CD4-positive, alpha-beta T cell treated with Interleukin-17A for 4 hours (primary cell): Measurements from ENCODE around the gene PPIL1.

Experiments
- DNase-seq: peaks from one replicate; pipeline ENCODE4 v3.0.0-alpha.2; 2020; ENCODE audit warnings: mixed read lengths

The PPIL1 gene

GRCh38 chr6:36888654-36889481, 14.3 kb upstream of the PPIL1 start:
- DNase-seq: no peak

GRCh38 chr6:36888115-36888643, 13.6 kb upstream of the PPIL1 start:
- DNase-seq: no peak

DNA sequence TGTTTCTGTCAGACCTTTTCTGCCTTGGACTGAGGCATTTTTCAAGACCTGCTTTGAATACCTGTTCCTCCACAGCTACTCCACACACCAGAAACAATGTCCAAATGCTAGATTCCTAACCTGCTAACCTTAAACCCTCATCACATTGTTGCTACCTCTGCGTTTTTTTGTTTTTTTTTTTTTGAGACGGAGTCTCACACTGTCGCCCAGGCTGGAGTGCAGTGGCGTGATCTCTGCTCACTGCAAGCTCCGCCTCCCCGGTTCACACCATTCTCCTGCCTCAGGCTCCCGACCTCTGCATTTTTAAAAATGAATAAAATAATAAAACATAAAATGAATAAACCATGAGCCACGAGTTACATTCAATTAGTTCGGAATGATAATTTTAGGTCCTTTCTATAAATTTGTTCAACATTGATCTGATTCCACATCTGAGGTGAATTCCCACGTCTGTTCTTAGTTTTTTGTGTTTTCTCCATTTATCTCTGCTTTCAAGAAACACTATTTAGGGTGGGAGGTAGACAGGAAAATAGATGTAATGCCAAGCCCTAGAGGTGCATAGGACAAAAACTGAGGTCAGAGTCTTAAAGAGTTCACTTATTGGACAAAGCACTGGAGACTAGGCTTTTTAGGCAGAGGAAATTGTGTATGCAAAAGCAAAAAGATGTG, 12.5 kb upstream of the PPIL1 start:
- DNase-seq: no peak

DNA sequence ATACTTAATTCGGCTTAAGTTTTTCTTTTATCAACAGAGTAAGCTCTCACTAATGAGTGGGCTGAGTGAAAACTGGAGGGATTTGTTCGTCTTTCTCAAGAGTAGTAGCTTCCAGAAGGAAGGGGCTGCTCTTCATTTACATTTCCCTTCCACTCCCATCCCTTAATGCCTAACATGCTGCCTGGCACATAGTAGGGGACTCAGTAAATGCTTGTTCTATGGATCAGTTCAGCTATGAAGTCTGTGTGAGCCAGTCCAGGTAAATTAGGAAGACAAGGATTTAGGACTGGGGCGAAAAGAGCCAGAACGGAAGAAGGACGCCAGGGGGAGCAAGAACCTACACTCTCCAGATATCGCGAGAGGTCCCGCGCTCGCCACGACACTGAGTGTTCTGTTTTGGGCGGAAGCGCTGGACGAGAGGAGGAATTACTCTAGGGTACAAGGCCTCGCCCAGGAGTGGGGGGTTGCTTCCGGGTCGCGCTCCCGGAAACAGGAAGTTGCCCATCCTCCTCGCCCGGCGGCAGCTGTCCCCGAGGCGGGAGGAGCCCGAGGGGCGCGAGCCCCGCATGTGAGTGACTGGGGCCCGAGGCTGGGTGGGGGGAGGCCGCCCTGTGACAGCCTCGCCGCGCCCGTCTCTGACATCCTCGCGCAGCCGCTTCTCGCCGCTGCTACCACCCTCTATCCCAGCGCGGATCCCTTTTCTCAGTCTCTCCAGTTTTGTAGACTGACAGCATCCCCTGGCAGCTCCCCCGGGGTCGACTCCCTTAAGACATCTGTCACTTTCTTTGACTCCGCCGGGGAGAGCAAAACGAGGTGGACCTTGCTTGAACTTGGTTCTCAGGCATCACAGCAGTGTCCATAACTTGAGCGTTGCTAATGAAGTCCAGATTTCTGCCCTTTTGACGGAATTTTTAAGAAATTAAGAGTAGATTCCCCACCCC, 11.1 kb upstream of the PPIL1 start, which contains the start of gene C6orf89:
Gene C6orf89 (plus strand): TSS at position 492 of the 941 bp plus-strand sequence. CDS start 13,493 bp downstream, outside the sequence.
- peak; percentile 98 for DNase-seq

GRCh38 chr6:36884610-36885009, 10.0 kb upstream of the PPIL1 start:
- DNase-seq: no peak

DNA sequence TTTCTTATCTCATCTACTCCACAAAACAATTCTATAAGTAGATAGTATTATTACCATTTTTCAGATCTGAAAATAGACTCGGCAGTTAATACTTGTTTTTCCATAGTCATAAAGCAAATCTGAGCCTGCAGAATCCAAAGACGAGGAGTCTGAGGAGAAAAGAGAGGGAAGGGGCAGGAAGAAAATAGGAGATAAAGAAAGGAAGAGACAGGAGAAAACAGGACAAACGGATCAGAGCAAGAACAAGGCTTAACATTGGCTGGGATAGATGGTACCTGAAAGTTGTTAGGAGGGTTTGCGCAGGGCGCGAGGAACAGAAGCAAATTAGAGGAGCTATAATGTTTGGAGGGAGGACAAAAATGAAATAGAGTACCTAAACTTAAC, 639 bp upstream of the PPIL1 start:
- no peak for DNase-seq

DNA sequence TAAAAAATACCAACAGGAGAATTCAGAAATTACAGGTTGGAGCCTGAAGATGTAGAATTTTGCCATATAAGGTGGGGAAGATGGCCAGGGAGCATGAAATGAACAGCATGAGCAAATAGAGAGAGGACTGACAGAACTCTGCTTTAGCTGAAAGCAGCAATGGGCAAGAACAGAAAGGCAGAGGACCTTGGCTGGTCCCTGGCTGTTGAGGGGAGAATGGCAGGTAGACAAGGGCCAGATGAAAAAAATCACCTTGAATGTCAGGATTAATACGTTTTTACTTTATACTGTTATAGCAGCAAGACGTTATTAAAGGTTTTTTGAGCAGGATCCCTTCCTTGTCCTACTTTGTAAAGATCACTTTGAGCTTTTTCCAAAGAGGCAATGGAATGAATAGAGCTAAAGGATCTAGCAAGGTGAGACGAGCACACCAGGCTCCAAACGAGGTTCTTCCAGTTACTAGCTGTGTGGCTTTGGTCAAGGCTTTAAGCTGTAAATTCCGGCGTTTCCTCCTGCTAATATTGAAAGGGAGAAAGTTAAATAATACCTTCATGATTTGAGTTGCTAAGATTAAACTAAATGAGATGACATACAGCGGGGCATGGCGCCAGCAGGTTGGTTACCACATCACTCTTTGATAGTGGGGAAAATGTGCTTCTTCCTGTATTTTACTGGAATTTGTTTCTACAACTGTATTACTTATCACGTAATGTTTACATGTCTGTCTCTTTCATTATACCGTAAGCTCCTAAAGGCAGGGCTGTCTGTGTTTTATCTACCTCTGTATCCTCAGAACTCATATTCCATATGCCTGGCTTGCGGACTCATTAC, 776 bp downstream of the PPIL1 start:
- peak; percentile 18 for DNase-seq

- no peak for DNase-seq
Observed at GRCh38 chr6:36873115-36873514, 1.5 kb downstream of the PPIL1 start.

DNA sequence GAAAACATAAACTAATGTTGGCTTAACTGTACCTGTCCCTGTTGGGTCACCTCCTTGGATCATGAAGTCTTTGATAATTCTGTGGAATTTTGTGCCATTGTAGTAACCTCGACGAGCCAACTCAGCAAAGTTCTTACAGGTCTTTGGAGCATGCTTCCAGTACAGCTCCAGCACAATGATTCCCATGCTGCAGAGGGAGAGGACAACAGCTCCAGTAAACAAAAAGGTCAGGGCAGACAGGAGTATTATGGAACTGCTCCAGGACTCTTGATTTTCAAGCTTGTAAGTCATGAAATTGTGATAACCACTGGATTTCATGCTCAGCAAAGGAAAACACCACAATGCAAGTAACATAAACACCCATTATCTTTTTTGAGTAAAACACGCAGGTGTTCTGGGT, 2.9 kb downstream of the PPIL1 start:
- no peak for DNase-seq

DNA sequence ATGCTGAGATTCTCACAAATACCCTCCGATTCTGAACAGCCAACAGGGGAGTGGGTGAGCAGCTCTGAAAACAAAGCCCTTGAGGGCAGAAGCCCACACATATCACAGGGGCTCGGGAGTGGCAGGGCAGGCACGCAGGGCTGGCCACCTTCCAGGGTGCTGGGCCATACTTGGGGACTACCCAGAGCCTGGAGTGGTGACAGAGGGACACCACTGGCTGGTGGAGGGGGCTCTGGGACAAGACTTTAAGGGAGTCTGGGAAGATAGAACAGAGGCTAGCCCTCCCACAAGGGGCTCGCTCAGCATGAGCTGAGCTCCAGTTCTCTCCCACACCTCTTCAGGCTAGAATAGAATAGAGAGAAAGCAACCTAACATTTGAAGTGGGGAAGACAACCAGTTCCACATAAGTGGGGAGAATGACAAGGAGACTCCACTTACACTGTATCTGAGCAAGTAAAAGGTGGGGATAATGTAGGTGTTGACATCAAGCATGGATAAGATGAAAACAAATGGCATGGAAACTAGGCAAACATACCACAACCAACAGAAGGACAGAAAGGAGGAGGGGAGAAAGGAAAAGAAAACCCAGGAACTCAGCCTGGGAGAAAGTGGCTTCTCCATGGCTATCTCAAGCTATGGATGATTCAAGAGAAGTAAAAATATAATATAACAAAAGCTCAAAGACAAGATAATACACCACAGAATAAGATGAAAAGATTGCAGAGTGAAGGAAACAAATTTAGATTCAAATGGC, 7.0 kb downstream of the PPIL1 start:
- DNase-seq: no peak

- DNase-seq: no peak
Observed at GRCh38 chr6:36865835-36866234, 8.8 kb downstream of the PPIL1 start.

- no peak for DNase-seq
Observed at GRCh38 chr6:36863670-36864540, 10.7 kb downstream of the PPIL1 start.

DNA sequence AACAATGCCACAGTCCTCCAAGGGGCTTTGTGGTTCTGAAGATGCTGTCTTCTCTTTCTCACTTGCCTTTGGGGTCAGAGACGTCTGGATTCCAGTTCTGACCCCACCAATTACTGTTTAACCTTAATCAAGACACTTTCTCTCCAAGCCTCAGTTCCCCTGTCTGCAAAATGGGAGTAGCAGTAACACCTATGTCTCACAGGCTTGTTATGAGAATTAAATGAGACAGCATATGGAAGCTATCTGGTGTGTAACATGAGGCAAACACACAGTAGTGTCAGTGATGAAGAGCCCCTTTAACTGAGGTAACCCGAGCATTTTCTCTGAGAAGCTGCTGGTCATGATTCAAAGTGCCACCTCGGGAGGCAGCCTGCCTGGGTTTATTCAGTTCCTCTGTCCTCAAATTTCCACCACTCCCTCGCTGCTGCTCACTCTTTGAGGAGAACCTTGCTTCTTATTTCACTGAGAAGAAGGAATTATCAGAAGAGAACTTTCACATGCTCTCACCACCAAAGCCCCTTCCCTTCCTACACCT, 11.7 kb downstream of the PPIL1 start:
- DNase-seq: no peak

GRCh38 chr6:36862164-36862847, 12.3 kb downstream of the PPIL1 start:
- no peak for DNase-seq

GRCh38 chr6:36860126-36860525, 14.5 kb downstream of the PPIL1 start:
- DNase-seq: no peak

GRCh38 chr6:36858407-36858981, 16.1 kb downstream of the PPIL1 start:
- DNase-seq: no peak

DNA sequence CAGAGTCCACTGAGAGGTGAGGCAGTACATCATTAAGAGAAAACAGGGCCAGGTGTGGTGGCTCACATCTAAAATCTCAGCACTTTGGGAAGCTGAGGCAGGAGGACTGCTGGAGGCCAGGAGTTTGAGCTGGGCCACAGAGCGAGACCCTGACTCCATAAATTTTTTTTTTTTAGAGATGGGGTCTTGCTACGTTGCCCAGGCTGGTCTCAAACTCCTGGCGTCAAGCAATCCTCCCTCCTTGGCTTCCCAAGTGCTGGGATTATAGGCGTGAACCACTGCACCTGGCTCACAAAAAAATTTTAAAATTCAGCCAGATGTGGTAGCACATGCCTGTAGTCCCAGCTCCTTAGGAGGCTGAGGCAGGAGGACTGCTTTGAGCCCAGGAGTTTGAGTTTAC, 17.3 kb downstream of the PPIL1 start:
- DNase-seq: no peak

GRCh38 chr6:36856277-36856676, 18.3 kb downstream of the PPIL1 start:
- DNase-seq: no peak

DNA sequence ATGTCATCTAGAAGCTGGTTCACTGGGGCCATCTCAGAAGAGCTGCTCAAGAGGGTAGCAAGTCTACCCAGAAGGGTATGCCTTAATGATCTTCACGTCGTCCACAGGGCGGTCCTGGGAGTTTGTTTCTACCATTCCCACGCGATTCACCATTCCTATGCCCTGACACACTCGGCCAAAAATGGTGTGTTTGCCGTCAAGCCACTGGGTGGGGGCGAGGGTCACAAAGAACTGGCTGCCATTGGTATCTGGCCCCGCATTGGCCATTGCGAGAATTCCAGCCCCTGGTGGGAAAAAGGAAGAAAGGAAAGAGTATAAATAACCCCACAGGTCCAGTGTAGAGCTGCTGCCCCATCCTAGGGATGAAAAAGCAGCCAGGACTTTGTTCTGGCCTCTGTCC, 18.9 kb downstream of the PPIL1 start:
- DNase-seq: no peak
